GM19099 (cell line): ENCODE results near the gene HOXA4.

ENCODE experiments used
- POLR2A ChIP-seq: IDR thresholded peaks from 3 replicates; pipeline ENCODE4 v1.6.1; 2011; ENCODE audit warnings: low read depth; ENCODE audit not compliant: insufficient read length; ENCODE audit errors: extremely low read depth

Gene HOXA4

GRCh38 chr7:27116962-27117886 lies 13.3 kb downstream of the HOXA4 start:
- TF ChIP-seq POLR2A = no peak

DNA sequence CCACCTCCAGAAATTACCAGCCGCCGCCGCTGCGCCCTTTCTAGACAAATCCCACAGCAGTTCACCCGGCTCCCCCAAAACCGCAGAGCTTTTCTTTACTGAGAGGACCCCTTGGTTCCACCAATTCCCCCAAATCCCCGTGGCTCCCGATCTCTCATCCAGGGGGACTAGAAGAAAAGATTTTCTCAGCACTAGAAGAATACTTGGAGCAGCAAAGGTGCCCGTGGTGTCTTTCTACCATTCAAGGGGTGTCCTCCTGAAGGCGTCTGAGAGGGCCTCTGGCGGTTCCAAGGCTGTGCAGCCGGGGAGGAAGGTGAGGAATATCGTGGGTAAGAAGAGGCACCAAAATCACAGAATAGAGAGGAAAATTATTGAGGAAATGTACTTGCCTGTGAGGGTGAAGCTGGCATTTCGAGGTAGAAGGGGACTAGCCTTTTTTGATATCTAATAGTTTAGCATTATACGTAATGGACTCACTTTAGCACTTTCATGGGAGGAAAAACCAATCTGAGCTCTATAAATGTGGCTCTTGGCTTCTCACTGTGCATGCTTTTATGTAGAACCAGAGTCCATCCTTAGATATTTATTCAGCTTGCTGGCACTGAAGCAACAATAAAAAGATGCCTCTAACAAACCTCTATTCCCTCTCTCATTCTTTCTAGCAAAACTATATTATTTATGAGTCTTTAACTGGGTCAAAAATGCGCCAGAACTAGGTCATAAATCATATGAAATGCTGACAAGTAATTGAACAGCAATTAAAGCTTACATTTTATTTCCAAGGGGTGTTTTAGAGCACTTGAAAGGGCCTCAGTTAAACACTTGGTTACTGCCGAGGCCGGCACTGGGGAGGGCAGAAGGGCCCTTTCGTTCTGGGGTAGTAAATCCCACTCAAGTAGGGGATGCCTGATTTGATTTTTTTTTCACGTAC lies 14.3 kb downstream of the HOXA4 start:
- TF ChIP-seq POLR2A = no peak

DNA sequence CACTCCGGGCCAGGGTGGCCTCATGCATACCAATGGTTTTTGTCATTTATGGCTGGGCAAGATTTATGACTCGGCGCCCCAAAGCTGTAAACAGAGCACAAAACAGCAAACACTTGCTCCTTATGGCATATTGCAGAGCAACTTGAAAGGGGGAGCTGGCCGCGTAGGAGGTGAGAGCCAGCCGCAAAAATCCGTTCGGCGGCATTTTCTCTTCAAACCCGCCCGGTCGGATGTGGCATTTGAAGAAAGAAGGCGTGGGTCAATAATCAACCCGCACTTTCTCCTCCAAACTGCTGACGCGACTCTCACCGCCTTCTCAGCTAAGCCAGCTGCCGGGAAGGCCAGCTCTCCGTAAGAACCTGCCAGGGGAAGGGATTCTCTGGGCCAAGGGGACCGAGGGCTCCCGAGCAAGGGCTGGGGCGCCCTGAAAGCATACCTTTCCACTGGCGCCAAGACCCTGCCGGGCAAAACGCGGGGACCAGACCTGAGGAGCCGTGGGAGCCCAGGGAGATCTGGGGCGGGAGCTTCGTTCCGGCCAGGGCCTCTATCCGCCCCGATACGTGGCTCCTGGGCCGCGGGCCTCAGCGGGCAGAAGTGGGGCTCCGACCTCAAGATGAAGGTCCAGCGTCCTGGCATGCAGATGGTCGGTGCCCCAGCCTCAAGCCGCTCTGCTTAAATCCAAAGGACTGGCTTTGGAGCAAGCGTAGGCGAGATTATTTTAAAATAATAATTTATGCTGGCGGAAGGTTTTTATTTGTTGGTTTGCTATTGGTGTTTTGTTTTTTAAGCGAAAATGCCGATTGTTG lies 15.1 kb downstream of the HOXA4 start:
- no peak for TF ChIP-seq POLR2A

DNA sequence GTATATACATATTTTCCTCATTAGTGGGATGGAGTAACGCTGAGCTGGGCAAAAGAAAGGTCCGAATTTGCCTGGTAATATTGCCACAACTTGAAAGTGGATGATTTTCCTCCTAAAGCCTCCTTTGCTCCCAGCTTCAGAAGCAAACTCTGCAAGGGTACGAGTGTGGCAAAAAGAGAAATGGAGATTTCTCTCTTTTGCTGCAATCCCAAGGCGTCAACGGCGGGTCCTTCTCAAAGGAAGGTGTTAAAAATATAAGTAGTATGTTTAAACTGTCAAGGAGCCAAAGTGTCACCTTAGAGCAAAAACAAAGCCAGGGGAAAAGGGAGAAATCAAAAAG lies 15.7 kb downstream of the HOXA4 start:
- no peak for TF ChIP-seq POLR2A

- TF ChIP-seq POLR2A = no peak
Measured at GRCh38 chr7:27113991-27114769, 16.4 kb downstream of the HOXA4 start.

GRCh38 chr7:27112955-27113949 lies 17.3 kb downstream of the HOXA4 start:
- TF ChIP-seq POLR2A = no peak

DNA sequence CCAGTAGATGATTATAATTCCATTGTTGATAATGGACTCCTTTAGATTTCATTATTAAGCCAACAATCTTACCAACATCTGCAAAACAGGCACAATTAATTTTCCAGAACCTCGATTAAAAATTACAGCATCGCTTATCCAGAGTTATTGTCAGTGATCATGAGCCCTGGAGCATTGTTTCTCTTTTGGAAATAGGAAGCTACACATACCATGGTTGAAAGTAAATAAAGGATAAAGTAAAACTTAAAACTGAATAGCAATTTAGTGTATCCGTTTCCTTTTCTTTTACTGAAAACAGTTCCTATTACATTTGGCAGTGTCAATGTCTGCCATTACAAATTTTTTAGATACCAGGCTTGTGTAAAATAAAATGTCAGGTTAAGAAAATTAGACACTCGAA lies 18.2 kb downstream of the HOXA4 start:
- TF ChIP-seq POLR2A = no peak

DNA sequence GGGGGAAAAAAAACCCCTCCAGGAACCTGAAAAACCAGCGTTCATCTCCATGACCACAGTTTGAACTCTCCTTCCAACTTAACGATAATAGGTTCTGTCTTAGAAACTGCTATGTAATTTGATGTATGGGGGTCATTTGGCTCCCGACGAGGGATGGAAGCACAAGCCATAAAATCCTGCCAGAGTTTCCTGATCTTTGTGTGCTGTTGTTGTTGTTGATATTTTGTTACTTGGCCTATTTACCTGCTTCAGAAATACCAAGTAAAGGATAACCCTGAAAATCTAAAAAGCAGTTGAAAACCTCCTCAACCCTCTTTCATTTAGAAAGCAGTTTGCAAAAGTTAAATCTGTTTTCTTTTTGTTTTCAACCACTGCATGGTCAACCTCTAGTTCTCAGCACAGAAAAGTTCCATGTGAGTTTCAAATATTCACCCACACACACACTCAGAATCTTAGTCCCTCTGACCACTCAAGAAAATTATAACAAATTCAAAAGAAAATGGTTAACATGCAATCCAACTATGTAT lies 18.7 kb downstream of the HOXA4 start:
- TF ChIP-seq POLR2A = no peak

DNA sequence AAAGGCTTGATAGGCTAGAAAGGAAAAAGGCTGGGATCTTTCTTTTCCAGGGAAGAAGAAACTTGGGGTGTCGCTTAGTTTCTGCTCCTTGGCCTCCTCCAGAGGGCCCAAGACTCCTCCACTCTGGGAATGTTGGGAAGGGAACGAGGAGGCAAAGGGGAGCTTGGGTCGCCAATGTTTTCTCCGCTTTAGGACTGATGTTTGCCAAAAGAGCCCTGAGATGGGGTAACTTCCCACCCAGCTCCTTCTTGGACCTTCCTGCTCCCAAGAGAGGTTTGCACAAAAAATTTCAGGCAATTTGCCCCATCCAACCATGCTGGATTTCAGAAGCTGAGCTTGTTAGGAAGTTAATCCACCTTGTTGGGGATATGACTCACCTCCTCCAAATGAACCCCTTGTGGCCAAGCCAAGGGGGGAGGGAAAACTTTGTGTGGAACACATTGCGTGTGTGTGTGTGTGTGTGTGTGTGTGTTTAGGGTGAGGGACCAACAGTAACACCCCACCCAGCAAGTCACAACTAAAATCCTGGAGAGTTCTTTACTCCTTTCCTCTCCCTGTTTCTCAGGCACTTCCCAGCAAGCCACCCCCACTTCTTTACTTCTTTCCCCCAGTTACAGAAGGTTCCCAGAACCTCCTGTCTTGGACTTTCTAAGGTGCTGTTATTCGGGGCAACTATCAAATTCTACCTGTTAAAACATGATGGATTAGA lies 19.4 kb downstream of the HOXA4 start:
- TF ChIP-seq POLR2A = no peak

- TF ChIP-seq POLR2A = no peak
Measured at GRCh38 chr7:27110186-27111031, 20.1 kb downstream of the HOXA4 start.

GRCh38 chr7:27109466-27110185 lies 20.9 kb downstream of the HOXA4 start:
- no peak for TF ChIP-seq POLR2A
